Measurements from ENCODE around the gene RTF2.

The RTF2 gene

GRCh38 chr20:56503916-56504315 is 35.5 kb downstream of the RTF2 start:
- H3K4me3 ChIP-seq (ENCODE audit: low read depth, low read length), result no peak overlapping the region
- no peak for DNase-seq (ENCODE audit: low read depth, low spot score)
- in situ Hi-C loops (cut with HindIII; ENCODE audit: low sequenced_read_pairs), result no loop called here
- no peak for TF ChIP-seq CTCF (IDR thresholded peaks at IDR 0.05; ENCODE audit: low read depth, low read length)

DNA sequence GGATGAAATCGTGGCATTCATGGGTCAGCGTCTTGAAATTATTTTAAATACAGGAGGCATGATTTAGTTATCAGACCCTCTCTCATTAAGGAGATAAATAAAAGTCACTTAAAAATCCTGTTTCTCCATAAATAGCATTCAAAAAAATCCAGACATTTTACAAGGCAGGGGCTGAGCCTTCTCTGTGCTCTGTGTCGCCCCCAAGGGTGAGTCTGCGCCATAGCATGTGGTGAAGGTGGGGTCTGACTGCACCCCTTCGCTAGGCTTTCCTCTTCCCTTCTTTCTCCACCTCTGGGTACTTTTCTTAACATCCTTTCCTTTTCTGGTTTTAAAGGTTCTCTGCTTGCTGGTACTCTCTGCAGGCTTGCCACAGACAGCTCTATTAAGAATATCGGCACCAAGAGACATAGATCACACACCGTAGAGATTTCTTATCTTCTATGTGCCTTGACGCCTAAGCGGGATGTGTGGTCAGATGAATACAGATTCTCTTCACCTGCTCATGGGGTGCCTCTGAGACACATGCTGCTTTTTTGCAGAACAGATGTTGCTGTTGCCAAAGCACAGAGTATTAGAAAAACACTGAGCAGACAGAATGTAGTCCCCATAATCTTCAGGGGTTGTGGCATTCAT is 36.1 kb downstream of the RTF2 start:
- H3K4me3 ChIP-seq (ENCODE audit: low read depth, low read length), result no peak overlapping the region
- in situ Hi-C loops (cut with HindIII; ENCODE audit: low sequenced_read_pairs), result no loop called here

GRCh38 chr20:56506103-56506502 is 37.7 kb downstream of the RTF2 start:
- in situ Hi-C loops (cut with HindIII; ENCODE audit: low sequenced_read_pairs), result no loop called here
- no peak overlapping the region for H3K4me3 ChIP-seq (ENCODE audit: low read depth, low read length)
- no peak for DNase-seq (ENCODE audit: low read depth, low spot score)
- no peak for TF ChIP-seq CTCF (IDR thresholded peaks at IDR 0.05; ENCODE audit: low read depth, low read length)

More for the DNA sequence above, 36.1 kb downstream of the RTF2 start:
- peak; percentile 74 for TF ChIP-seq CTCF (IDR thresholded peaks at IDR 0.05; ENCODE audit: low read depth, low read length)
- no peak for DNase-seq (ENCODE audit: low read depth, low spot score)

DNA sequence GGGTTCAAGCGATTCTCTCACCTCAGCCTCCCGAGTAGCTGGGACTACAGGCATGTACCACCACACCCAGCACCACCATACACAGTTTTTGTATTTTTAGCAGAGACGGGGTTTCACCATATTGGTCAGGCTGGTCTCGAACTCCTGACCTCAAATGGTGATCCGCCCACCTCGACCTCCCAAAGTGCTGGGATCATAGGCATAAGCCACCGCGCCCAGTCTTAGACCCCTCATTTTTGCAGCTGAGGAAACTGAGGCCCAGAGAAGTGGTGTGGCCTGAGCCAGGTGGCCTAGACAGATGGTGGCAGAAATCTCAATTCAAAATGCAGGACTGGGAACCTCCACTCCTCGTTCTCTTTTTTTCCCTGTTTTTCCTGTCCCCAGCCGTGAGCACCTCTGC is 43.5 kb downstream of the RTF2 start:
- TF ChIP-seq CTCF (IDR thresholded peaks at IDR 0.05; ENCODE audit: low read depth, low read length), result no peak
- H3K4me3 ChIP-seq (ENCODE audit: low read depth, low read length), result no peak overlapping the region
- no peak for DNase-seq (ENCODE audit: low read depth, low spot score)
- in situ Hi-C loops (cut with HindIII; ENCODE audit: low sequenced_read_pairs), result no loop called here

GRCh38 chr20:56513161-56514150 is 45.0 kb downstream of the RTF2 start:
- no peak overlapping the region for H3K4me3 ChIP-seq (ENCODE audit: low read depth, low read length)
- no peak for TF ChIP-seq CTCF (IDR thresholded peaks at IDR 0.05; ENCODE audit: low read depth, low read length)
- in situ Hi-C loops (cut with HindIII; ENCODE audit: low sequenced_read_pairs), result no loop called here
- DNase-seq (ENCODE audit: low read depth, low spot score), result no peak

- TF ChIP-seq CTCF (IDR thresholded peaks at IDR 0.05; ENCODE audit: low read depth, low read length), result no peak
- DNase-seq (ENCODE audit: low read depth, low spot score), result no peak
- in situ Hi-C loops (cut with HindIII; ENCODE audit: low sequenced_read_pairs), result no loop called here
- H3K4me3 ChIP-seq (ENCODE audit: low read depth, low read length), result no peak overlapping the region
Observed at GRCh38 chr20:56516631-56517030, 48.2 kb downstream of the RTF2 start.

All from astrocyte of the spinal cord (primary cell).